Measurements from ENCODE around the gene PHGDH.

The PHGDH gene

DNA sequence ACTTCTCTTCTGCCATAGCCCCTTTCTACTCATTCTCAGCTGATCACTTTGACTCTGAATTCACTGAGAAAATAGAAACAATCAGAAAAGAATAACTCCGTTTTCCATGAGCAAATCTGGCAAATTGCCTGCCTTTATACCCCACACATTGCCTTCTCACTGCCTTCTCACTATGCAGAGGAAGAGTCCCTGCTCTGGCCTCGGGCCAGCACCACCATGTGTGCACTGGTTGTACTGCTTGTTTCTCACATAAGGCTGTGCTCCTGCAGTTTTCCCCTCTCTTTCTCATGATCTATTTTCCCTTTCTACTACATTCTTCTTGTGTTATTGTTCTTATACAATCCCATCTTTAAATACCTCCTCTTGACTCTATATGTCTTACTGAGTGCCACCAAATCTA, 59.3 kb downstream of the PHGDH start:
- H3K4me3 ChIP-seq, result no peak overlapping the region
- no peak for TF ChIP-seq Cebpa-rat (IDR thresholded peaks at IDR 0.05)
- H3K27me3 ChIP-seq, result no peaks in the 10 kb centered on the region
- no peak overlapping the region for H3K9ac ChIP-seq
- no peak overlapping the region for H3K4me2 ChIP-seq
- H3K27ac ChIP-seq, result no peak overlapping the region
- no peaks in the 10 kb centered on the region for H4K20me1 ChIP-seq
- no peaks in the 10 kb centered on the region for H3K9me3 ChIP-seq
- H3K4me1 ChIP-seq, result no peaks in the 10 kb centered on the region
- no peaks in the 10 kb centered on the region for H3K36me3 ChIP-seq

DNA sequence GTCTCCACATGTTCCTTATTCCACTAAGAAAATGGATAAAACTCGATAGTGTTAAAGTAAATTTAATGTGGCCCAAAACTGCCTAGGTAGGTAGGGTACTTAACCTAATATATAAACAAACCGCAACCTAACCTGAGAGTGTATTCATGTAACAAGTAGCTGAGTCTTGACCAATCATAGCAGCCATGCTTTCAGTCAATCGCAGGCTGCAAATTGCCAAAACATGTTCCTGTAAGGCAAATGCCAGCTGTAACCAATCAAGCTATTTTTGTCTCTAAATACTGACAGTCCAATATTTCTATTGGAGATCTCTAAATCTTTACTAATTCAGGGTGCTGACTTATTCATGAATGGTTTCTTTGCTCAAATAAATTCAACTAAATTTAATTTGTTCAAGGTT, 60.0 kb downstream of the PHGDH start:
- Histone ChIP-seq H3K27me3 (no peaks in the 10 kb centered on the region), H3K9me3 (no peaks in the 10 kb centered on the region), H4K20me1 (no peaks in the 10 kb centered on the region), H3K4me2 (no peak overlapping the region), H3K27ac (no peak overlapping the region), H3K36me3 (no peaks in the 10 kb centered on the region), H3K4me3 (no peak overlapping the region), H3K9ac (no peak overlapping the region), H3K4me1 (no peaks in the 10 kb centered on the region)
- TF ChIP-seq Cebpa-rat (IDR thresholded peaks at IDR 0.05), result no peak

DNA sequence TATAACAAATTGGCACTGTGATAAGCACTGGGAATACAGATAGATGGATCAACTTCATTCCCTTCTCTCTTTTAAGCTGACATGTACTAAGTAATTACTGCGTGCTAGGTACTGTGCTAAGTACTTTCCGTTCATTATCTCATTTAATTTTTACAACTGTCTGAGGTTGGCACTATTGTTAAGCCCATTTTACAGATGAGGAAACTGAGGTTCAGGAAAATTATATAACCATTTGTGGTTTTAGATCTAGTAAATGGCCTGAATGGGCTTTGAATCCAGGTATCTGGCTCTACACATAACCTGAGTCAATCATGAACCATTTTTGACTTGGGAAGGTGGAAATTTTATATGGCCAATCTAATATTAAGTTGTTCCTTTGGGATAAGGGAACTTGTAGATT, 60.6 kb downstream of the PHGDH start:
- Histone ChIP-seq H3K9ac (no peak overlapping the region), H3K27me3 (no peaks in the 10 kb centered on the region), H3K4me1 (no peaks in the 10 kb centered on the region), H3K36me3 (no peaks in the 10 kb centered on the region), H3K9me3 (no peaks in the 10 kb centered on the region), H4K20me1 (no peaks in the 10 kb centered on the region), H3K27ac (no peak overlapping the region), H3K4me2 (no peak overlapping the region), H3K4me3 (no peak overlapping the region)
- TF ChIP-seq Cebpa-rat (IDR thresholded peaks at IDR 0.05), result no peak

DNA sequence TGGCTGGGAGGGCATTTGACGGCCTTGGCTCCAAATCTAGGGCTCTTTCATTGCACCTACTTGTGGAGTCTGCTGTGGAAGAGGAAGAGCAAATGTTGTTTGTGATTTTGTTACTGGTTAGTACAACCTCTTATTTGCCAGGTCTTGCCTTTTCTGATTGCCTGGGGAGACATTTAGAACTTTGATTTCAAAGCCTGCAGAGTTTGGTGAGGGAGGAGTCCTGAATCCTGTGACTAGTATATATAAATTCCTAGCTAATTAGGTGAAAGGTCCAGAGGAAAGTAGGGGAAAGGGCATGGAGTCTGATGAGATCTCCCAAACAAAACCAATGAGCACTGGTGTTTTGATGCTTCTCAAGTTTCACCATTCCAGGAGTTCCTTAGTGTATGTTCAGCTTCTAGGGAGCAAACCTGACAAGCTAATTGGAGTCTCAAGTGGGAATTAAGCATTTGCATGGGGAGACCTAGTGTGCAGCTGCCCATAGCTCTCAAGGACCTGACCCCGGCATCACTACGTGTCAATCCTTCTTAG, 62.0 kb downstream of the PHGDH start:
- no peak overlapping the region for H3K27ac ChIP-seq
- no peaks in the 10 kb centered on the region for H3K27me3 ChIP-seq
- no peak overlapping the region for H3K9ac ChIP-seq
- H3K4me1 ChIP-seq, result no peaks in the 10 kb centered on the region
- no peak overlapping the region for H3K4me3 ChIP-seq
- no peaks in the 10 kb centered on the region for H3K9me3 ChIP-seq
- no peaks in the 10 kb centered on the region for H4K20me1 ChIP-seq
- no peak overlapping the region for H3K4me2 ChIP-seq
- TF ChIP-seq Cebpa-rat (IDR thresholded peaks at IDR 0.05), result no peak
- H3K36me3 ChIP-seq, result no peaks in the 10 kb centered on the region

DNA sequence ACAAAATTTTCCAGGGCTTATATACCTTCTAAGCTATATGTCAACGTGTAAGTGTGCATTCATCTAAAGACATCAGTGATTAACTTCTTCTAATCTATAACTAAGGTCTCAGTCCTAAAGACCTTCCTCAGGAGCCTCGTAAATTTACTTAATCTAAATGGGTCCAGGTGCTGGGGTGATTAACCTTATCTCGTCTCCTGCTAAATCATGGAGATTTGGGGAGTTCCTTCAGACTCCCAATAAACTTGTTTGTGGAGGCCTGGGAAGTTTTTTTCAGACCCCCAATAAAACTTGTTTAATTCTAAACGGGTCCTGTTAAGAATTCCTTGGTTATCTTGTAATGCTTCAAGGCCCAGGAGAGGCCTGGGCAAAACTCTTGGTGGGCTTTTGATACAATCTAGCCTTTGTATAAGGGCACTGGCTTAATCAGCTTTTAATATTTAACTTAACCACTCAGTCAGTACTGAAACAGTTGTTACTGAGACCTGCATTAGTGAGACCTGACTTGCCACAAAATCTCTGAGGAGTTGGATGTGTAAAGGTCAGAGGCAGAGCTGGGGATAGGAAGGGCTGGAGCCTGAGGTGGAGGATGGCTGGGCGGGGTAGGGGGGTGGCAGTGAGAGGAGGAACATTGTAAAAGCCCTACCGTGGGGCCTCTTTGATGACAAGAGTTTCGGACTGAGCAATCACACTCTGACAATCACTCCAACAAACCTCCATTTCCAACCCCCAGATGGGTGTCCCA, 63.2 kb downstream of the PHGDH start:
- Histone ChIP-seq H4K20me1 (no peaks in the 10 kb centered on the region), H3K4me1 (no peaks in the 10 kb centered on the region), H3K9ac (no peak overlapping the region), H3K9me3 (no peaks in the 10 kb centered on the region), H3K27me3 (no peaks in the 10 kb centered on the region), H3K4me2 (no peak overlapping the region), H3K4me3 (no peak overlapping the region), H3K27ac (no peak overlapping the region), H3K36me3 (no peaks in the 10 kb centered on the region)
- TF ChIP-seq Cebpa-rat (IDR thresholded peaks at IDR 0.05), result no peak

DNA sequence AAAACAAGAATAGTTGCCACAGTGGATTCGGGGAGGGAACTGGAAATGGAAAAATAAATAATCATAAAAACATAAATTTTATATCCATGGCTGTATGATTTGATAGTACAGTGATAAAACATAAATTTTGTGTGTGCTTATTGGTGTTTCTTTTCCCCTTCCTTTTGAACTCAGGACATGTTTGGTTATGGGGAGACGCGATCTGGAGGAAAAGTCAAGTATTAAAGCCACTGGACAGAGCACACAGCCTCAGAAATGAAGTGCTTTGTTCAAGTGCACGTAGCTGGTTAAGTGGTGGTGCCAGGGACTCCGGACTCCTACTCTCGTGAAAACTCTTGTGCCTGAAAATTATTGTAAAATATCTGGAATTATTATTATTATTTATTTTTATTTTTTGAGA, 66.6 kb downstream of the PHGDH start:
- Histone ChIP-seq H3K4me2 (no peak overlapping the region), H4K20me1 (no peaks in the 10 kb centered on the region), H3K9me3 (no peaks in the 10 kb centered on the region), H3K4me3 (no peak overlapping the region), H3K9ac (no peak overlapping the region), H3K4me1 (no peaks in the 10 kb centered on the region), H3K27me3 (no peaks in the 10 kb centered on the region), H3K36me3 (no peaks in the 10 kb centered on the region), H3K27ac (no peak overlapping the region)
- no peak for TF ChIP-seq Cebpa-rat (IDR thresholded peaks at IDR 0.05)

DNA sequence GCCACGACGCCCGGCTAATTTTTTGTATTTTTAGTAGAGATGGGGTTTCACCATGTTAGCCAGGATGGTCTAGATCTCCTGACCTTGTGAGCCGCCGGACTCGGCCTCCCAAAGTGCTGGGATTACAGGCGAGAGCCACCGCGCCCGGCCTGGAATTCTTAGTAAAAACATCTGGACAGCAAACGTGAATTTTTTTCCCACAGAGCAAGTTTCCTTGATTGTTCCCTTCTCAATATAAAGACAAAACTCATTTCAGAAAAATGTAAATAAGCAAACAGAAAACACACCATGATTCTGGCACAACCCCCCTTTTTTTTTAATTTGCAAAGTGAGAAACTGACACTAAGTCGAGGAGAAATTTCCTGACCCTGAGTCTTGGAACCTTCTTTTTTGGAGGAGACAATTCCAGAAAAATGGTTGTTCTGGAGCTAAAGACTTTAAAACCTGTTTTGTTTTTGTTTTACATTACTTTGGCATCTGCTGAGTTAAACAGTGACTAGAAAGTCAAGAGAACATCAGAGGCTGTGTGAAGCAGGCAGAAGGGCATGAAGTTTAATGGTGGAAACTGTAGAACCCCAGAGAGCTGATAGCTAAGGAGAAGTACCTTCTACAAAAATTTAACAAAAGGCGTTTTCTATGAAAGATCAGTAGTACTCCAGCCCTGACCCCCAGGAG, 67.3 kb downstream of the PHGDH start:
- Histone ChIP-seq H3K4me2 (no peak overlapping the region), H4K20me1 (no peaks in the 10 kb centered on the region), H3K27ac (no peak overlapping the region), H3K36me3 (no peaks in the 10 kb centered on the region), H3K4me1 (no peaks in the 10 kb centered on the region), H3K27me3 (no peaks in the 10 kb centered on the region), H3K9me3 (no peaks in the 10 kb centered on the region), H3K4me3 (no peak overlapping the region), H3K9ac (no peak overlapping the region)
- TF ChIP-seq Cebpa-rat (IDR thresholded peaks at IDR 0.05), result no peak

DNA sequence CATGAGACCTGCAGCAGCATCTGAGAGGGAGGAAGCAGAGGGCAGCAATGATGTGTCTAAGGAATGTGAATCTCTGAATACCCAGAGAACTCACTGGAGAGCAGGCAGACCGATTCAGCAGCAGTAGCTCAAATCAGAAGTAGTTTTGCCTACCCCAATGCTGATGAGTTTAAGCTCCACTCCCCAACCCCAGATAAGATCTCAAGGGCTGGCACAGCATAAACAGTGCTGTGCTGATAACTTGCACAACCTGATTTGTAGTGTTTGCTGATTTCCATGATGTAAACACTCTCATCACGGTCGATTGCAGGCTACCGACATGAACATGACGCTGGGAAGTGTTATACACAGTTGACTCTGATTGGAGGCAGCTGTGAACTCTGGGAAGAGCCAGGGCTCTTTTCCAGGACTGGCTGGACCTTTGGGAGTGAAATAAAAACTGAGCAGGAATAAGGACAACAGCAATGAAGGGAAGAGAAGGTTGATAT, 68.2 kb downstream of the PHGDH start:
- Histone ChIP-seq H3K27ac (no peak overlapping the region), H3K4me2 (no peak overlapping the region), H3K36me3 (no peaks in the 10 kb centered on the region), H4K20me1 (no peaks in the 10 kb centered on the region), H3K4me1 (no peaks in the 10 kb centered on the region), H3K27me3 (no peaks in the 10 kb centered on the region), H3K9me3 (no peaks in the 10 kb centered on the region), H3K9ac (no peak overlapping the region), H3K4me3 (no peak overlapping the region)
- no peak for TF ChIP-seq Cebpa-rat (IDR thresholded peaks at IDR 0.05)

DNA sequence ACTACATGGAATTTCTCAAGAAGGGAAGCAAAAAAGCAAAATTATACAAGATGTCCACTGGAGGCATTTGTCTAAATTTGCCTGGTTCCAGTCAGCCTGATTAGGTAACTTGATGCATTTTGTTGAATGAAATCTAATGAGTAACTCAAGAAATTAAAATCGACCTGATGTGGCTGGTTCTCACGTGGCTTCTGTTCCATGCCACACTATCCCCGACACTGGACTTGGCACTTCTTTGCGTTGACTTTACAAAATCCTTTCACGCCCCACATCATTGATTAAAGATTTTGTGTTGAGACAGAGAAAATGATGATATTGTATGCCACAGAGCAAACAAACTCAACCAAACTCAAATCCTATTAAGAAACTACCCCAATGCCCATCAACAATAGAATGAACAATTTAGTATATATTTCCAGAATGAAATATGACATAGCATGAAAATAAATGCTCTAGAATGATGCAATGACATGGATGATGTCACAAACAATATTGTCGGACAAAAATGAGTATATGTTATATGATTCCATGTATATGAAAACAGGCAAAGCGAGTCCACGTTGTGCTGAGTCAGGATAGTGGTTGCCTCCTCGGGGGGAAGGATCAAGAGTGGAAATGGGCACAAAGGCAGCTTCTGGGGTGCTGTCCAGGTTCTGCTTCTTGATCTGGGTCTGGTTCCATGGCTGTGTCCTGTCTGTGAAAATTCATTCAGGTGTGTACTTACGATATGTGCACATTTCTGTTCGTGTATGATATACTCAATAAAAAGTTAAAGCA, 69.9 kb downstream of the PHGDH start:
- H3K27me3 ChIP-seq, result no peaks in the 10 kb centered on the region
- no peak overlapping the region for H3K9ac ChIP-seq
- no peaks in the 10 kb centered on the region for H3K36me3 ChIP-seq
- no peak overlapping the region for H3K27ac ChIP-seq
- no peak for TF ChIP-seq Cebpa-rat (IDR thresholded peaks at IDR 0.05)
- H3K4me1 ChIP-seq, result no peaks in the 10 kb centered on the region
- H3K9me3 ChIP-seq, result no peaks in the 10 kb centered on the region
- no peak overlapping the region for H3K4me3 ChIP-seq
- H3K4me2 ChIP-seq, result no peak overlapping the region
- no peaks in the 10 kb centered on the region for H4K20me1 ChIP-seq

Measured in BLaER1 (cell line).